NCI-H1694 (cell line): Measurements from ENCODE around the gene BSPH1.
"Not testable (repeated sequence)": the region's sequence is repeated elsewhere in the genome, so short reads cannot be mapped to it uniquely, and the experiment has no call there.

Experiments
- DNase-seq: peaks from one replicate; lab custom pipeline; 2025; lab: John Stamatoyannopoulos, UW

BSPH1 gene, protein sequence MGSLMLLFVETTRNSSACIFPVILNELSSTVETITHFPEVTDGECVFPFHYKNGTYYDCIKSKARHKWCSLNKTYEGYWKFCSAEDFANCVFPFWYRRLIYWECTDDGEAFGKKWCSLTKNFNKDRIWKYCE

DNA sequence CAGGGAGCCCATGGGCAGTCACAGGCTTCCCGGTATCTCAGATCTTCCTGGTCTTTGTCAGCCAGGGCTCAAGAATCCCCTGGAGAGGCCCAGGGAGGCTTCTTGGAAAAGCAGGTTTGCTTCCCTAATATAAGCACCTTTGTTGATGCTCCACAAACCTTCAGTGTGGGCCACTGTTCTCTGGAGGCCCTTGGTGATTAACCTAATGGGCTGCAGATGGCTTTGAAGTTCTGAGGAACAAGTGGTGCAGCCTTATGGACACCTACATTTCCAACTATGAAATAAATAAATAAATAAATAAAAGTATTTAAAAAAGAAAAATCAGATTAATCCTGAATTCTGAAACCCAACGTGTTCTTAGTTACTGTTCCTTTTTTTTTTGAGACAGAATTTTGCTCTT, at the start of gene BSPH1:
BSPH1 (minus strand) TSS at position 101 of the 400 bp plus-strand sequence; CDS start at position 12, 89 bp downstream.
- DNase-seq, result no peak

DNA sequence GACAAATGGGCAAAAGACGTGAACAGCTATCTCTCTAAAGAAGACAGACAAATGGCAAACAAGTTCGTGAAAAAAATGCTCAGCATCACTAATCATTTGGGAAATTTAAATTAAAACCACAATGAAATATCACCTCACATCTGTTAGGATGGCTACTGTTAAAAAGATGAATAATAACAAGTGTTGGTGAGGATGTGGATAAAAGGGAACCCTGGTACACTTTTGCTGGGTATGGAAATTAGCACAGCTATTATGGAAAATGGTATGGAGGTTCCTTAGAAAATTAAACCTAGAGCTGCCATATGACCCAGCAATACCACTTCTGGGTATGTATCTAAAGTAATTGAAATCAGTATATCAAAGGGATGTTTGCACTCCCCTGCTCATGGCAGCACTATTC, 44.8 kb upstream of the BSPH1 start:
- no peak for DNase-seq

DNA sequence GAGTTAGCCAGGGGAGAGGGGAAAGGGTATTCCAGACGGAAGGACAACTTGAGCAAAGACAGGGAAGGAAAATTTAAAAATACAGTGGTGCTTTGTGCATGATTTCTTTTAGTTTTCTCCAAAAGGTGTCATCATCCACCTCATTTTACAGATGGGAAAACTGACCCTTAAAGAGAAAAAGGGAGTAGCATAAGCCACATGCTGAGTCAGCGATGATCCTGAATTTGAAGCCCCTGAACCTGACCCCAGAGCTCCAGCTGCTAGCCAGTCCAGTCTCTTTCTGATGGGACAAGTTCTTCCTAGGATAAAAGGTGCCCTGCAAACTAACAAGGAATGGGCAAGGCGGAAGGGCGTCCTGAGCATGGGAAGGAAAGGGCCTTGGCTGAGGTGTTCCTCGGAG, 41.6 kb upstream of the BSPH1 start:
- no peak for DNase-seq

DNA sequence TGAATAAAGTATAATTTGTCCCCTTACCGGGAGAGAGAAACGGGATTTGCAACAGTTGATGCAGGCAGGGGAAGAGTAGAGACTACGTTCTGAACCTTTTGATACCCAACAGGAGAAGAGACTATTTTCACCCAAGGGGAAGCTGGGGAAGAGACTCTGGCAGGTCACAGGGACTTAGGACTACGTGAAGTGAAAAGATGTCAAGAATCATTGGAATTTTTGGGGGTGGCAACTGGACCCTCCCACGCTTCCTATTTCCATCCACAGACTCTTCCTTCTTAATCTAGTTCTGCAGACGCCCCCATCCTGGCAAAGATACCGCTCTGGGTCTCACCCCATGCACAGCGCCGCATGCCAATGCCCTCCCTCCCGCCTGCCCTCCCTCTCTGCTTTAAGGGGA, 38.1 kb upstream of the BSPH1 start:
- no peak for DNase-seq

DNA sequence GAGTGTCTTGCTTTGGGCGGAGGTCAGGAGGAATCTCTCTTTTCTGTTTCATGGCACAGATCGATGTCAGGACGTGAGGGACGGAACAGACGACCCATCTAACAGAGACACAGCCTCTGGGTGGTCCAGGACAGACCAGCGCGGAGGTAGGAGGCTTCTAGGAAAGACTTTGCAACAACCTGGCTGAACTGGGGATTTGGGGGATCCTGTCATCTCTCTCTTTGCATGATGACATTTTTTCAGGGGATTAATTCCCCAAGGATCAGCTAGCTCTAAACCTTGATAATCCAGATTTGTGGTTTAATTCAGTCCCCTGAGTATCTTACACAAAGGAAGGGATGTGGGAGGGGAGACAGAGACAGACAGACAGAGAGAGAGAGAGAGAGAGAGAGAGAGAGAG, 37.5 kb upstream of the BSPH1 start:
- DNase-seq, result no peak

DNA sequence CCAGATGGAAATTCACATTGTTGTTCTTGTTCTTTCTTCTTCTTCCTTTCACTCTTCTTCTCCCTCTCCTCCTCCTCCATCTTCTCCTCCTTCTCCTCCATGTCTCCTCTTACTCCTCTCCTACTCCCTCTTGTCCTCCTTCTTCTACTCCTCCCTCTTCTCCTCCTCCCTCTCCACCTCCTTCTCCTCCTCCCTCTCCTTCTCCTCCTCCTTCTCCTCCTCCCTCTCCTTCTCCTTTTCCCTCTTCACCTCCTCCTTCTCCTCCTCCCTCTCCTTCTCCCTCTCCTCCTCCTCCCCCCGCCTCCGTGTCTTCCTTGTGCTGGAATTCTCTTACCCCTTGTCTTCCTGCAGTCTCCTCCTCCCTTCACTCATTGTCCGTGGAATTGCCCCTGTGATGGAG, 33.5 kb upstream of the BSPH1 start:
- no peak for DNase-seq

DNA sequence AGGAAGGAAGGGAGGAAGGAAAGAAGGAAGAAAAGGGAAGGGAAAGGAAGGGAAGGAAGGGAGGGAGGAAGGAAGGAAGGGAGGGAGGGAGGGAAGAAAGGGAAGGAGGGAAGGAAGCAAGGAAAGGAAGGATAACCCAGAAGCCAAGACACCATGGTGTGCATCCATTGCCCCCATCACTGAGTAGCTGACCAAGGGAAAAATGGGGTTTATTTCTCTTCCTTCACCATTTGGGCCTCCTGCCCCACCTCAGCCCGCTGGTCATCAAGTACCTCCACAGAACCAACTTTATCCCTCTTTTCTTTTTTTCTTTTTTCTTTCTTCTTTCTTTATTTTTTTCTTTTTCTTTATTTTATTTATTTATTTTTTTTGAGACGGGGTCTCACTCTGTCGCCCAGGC, 31.5 kb upstream of the BSPH1 start:
- DNase-seq, result no peak

DNA sequence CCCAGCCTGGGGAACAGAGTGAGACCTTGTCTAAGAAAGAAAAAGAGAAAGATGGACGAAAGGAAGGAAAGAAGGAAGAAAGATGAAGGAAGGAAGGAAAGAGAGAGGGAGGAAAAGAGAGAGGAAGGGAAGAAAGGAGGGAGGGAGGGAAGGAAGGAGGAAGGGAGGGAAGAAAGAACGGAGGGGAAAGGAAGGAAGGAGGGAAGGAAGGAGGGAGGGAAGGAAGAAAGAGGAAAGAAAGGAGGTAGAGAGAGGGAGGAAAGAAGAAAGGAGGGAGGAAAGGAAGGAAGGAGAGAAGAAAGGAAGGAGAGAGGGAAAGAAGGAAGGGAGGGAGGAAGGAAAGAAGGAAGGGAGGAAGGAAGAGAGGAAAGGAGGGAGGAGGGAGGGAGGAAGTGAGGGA, 31.0 kb upstream of the BSPH1 start:
- DNase-seq, result no peak

DNA sequence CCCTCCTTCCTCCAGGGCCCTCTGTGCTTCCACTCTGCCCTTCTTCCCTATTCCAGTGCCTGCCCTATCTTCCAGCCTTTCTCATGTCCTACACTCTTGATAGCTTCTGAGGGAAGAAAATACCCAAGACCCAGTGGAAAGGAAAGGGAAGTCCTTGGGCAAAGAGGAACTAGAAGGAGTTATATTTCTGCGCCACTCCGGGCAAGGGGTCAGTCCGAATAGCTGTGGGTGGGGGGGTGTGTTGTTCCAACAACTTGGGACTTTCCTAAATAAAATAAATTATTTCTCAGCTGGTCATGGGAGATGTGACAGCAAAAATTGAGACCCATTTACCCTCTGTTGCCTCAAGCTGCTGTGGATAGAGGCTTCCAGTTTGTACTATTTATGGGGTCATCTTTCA, 28.7 kb upstream of the BSPH1 start:
- DNase-seq, result no peak

DNA sequence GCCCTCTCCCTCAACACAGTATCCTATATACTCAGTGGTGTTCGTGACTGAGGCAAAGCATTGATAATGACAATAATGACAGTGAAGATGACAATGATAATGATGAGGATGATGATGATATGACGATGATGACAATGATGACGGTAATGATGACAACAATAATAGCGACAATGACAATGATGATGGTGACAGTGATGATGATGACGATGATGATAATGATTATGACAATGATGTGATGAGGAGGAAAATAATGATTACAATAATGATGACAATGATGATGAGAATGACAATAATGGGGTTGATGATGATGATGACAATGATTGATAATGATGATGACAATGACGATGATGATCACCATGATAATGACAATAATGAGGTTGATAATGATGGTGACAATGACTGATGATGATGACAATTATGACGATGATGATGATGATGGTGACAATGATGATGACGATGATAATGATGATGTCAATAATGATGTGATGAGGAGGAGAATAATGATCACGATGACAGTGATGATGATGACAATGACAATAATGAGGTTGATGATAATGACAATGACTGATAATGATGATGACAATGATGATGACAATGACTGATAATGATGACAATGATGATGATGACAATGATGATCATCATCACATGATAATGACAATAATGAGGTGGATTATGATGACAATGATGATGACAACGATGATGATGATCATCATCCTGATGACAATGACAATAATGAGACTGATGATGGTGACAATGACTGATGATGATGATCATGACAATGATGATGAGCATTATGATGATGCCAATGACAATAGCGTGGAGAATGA, 19.2 kb upstream of the BSPH1 start:
- no peak for DNase-seq

DNA sequence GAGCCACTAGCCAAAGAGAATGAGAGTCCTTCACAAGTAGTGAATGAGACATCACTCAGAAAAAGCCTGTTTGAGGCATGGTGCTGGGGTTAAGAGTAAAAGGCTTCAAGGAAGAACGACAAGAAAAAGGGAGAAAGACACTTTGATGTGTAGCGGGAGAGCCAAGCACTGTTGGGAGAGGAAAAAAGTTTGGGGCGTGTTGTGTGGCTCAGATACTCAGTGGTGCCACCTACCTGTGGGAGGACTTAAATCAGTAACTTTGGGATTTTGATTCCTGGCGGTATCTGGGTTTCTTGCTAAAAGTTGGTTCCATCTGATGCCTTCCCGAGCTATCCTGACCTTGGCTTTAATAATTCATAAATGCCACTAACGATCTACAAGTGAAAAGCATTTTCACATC, 14.8 kb upstream of the BSPH1 start:
- DNase-seq, result no peak

DNA sequence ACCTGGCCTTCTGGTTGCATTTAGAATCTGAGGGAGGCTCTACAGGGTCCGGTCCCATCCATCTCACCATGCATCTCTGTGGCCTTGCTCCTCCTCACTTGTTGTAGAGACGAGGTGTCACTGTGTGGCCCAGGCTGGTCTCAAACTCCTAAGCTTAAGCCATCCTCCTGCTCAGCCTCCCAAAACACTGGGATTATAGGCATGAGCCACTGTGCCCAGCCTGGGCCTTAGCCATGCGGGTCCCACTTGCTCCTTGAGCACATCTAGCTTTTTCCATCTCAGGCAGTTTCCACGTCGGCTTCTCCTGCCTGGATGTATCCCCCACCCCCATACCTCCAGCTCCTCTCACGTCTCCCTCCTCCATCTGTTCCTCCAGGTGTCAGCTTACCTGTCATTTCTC, 12.3 kb upstream of the BSPH1 start:
- DNase-seq, result no peak

DNA sequence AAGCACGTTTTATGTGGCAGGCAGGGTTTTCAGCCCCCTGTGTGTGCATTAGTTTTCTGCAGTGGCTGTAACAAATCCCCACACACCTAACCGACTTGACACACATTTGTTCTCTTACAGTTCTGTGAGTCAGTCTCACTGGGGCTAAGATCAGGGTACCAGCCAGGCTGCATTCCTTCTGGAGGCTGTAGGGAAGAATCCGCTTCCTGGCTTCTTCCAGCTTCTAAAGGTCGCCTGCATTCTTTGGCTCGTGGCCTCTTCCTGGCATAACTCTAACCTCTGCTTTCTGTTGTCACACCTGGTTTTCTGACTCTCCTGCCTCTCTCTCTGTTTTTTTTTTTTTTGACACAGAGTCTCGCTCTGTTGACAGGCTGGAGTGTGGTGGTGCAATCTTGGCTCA, 8.9 kb upstream of the BSPH1 start:
- DNase-seq, result no peak

DNA sequence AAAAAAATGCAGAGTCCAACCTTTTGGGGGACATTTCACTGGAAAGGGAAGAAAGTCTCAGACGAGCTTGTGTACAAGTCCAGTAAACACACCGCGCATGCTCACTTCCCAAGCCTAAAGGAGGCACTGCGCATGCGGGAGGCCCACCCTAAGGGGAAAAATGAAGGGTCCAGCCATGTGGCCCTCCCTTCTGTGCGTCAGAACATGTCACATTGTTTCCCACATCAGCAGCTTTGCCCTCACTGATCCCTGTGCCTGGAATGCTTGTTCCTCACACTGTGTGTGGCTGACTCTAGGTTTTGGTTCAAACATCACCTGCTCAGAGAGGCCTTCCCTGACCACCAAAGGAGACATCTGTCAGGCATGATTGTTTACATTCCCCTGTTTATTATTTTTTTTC, 6.8 kb upstream of the BSPH1 start:
- DNase-seq, result no peak

DNA sequence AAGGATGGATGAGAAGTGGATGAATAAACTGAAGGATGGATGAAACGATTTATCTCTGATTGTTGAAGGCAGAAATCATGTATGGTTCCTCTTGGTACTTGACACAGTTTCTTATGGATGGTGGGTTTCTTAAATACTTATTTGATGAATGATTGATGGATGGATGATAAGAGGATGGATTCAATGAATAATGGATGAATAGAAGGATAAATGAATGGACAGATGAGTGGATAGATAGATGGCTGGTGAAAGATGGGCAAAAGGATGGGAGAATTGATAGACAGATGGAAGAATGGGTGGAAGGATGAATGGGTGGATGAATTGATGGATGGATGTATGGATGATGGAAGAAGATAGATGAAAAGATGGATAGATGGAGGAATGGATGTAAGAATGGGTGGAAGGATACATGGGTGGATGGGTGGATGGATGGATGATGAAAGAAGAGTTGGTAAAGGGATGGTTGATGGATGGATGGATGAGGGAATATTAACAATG, 4.3 kb upstream of the BSPH1 start:
- DNase-seq, result no peak

DNA sequence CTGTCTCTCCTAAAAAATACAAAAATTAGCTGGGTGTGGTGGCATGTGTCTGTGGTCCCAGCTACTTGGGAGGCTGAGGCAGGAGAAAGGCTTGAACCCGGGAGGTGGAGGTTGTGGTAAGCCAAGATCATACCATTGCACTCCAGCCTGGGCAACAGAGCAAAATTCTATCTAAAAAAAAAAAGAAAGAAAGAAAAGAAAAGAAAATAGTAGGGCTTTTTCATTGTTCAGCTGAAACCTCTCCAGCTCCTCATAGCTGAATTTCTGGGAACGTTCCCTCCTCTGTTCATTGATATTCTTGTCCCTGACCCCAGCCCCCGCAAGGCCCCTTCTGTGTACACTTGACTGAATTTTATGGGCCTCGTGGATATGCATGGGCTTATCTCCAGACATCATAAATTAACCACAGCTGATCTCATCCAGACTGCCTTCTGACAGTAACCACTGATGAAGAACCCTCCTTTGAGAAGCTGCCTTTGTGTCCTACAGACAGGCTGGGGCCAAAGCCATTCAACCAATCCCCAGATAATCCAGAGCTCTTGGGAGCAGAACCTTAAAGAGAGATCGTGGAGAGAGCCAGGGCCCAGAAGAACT, 2.3 kb upstream of the BSPH1 start, which contains the start of gene ELSPBP1:
ELSPBP1 (plus strand) TSS at position 424 of the 594 bp plus-strand sequence. CDS start 14,036 bp downstream, outside the sequence.
- no peak for DNase-seq

DNA sequence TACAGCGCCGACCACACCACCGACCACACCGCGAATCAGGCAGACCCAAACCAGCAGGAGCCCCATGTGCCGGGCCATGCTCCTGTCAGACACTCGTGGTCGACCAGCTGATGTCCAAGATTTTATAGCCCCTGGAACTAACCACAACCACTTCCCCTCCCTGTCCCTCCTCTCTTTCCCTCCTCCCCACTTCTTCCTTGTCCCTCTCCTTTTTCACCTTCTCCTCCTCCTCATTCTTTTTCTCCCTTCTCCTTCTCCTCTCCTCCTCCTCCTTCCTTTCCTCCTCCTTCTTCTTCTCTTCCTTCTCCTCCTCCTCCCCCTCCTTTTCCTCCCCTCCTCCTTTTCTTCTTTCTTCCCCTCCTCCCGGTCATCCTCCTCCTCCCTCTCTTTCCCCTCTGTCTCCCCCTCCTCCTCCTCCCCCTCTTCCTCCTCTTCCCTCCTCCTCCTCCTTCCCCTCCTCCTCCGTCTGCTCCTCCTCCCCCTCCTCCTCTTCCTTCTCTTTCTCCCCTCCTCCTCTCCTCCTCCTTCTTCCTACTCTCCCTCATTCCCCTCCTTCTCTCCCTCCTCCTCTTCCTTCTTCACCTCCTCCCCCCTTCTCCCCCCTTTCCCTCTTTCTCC, 670 bp downstream of the BSPH1 start:
- DNase-seq, result no peak

DNA sequence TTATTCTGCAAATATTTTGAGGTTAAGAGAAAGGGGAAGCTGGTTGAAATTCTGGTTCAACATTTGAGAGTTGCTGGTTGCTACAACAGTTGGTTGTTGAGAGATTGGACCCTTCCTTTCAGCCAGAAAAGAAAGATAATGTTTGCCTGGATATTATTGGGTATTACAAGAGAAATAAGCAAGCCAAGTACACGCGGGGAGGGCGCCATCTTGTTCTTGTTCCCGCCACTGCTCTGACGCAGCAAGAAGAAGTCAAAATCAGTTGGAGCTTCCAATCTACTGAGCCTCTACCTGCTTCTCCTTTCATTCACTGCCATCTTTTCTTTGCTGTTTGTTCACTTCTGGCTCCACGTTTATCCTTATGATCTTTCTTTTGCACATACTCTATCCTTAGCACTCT, 18.4 kb downstream of the BSPH1 start:
- no peak for DNase-seq

DNA sequence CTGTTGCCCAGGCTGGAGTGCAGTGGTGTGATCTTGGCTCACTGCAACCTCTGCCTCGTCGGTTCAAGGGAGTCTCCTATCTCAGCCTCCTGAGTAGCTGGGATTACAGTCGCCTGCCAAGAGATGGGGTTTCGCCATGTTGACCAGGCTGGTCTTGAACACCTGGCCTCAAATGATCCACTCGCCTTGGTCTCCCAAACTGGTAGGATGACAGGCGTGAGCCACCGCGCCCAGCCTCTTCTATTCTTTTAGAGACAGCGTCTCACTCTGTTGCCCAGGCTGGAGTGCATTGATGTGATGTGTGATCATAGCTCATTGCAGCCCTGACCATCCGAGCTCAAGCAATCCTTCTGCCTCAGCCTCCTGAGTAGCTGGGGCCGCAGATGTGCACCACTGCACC, 36.0 kb downstream of the BSPH1 start:
- DNase-seq, result not testable (repeated sequence)

DNA sequence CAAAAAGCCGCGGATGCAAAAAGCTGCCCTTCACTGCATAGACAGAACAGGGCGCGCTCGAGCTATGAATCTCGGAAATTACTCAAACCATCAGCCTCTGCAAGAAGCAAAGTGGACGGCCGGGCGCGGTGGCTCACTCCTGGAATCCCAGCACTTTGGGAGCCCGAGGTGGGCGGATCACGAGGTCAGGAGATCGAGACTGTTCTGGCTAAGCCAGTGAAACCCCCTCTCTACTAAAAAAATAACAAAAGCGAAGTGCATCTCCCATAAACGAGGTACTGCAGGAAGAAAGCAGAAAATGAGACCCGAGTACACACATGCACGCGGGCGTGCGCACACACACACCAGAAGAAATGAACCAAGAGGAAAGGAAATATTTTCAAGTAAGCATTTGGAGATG, 39.8 kb downstream of the BSPH1 start:
- not testable (repeated sequence) for DNase-seq

DNA sequence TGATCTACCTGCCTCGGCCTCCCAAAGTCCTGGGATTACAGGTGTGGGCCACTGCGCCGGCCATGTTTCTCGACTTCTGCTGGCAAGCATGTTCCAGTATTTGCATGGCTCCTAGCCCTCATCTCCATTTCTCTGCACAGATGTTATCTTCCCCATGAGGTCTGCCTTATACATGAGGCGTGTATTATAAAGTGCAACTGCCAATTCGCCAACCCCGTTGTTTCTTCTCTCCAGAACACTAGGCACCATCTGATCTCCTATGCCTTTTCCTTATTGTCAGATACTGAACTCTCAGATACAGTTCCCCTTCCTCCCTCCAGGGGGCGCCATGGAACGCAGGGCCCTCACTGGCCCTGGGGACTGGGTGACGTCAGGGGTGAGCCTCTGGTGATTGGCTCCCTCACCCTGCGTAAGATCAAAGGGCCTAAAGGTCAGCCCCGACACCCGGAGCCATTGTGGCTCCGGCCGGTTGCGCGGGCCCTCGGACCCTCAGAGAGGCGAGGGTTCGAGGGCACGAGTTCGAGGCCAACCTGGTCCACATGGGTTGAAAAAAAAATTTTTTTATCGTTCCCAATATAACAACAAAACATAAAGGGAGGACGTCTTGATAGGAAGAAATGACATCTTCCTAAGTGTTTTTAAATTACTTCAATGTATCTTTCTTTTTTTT, 42.0 kb downstream of the BSPH1 start:
- DNase-seq, result not testable (repeated sequence)

DNA sequence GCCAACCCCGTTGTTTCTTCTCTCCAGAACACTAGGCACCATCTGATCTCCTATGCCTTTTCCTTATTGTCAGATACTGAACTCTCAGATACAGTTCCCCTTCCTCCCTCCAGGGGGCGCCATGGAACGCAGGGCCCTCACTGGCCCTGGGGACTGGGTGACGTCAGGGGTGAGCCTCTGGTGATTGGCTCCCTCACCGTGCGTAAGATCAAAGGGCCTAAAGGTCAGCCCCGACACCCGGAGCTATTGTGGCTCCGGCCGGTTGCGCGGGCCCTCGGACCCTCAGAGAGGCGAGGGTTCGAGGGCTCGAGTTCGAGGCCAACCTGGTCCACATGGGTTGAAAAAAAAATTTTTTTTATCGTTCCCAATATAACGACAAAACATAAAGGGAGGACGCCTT, 63.4 kb downstream of the BSPH1 start:
- DNase-seq, result not testable (repeated sequence)
